Psoas muscle (tissue), 8 donors: ENCODE data around the gene GRIP1. TPM values are rescaled to one million over a fixed set of nuclear protein-coding genes. Genes with fewer than 3 reads are reported as not detected.

Experiments used
- ATAC-seq, 4 donors: fragments of 200-7000 bp; cut with Tn5 transposase; one replicate each; pipeline ENCODE4 v1.9.1; 2020; ENCODE audit warnings: moderate library complexity in 3 of 4, mild to moderate bottlenecking in 2 of 4
- DNase-seq, 2 donors: peaks; one replicate each; pipeline ENCODE4 v3.0.0-alpha.2; 2020
- H3K27ac ChIP-seq: fragments of 200-600 bp; one replicate; pipeline ENCODE4 v1.8.0; 2022
- H3K27me3 ChIP-seq, 3 donors: fragments of 200-600 bp in 1 of 3; one replicate each; pipeline versions ENCODE4 v1.6.1 to v1.8.0; 2013 to 2022; ENCODE audit warnings: low read length in 2 of 3, mild to moderate bottlenecking in 2 of 3, moderate library complexity in 1 of 3; ENCODE audit not compliant: insufficient read depth in 3 of 3
- H3K36me3 ChIP-seq, 2 donors: fragments of 200-600 bp in 1 of 2; one replicate each; pipeline versions ENCODE4 v1.6.1 to v1.8.0; 2013 to 2022; ENCODE audit warnings: low read depth in 1 of 2, mild to moderate bottlenecking in 1 of 2, moderate library complexity in 1 of 2; ENCODE audit not compliant: insufficient read depth in 1 of 2
- H3K4me1 ChIP-seq: fragments of 200-600 bp; one replicate; pipeline ENCODE4 v1.8.0; 2022
- H3K4me3 ChIP-seq: fragments of 200-600 bp; one replicate; pipeline ENCODE4 v1.8.0; 2022; ENCODE audit warnings: mild to moderate bottlenecking
- H3K9me3 ChIP-seq: fragments of 200-600 bp; one replicate; pipeline ENCODE4 v1.8.0; 2022
- CTCF ChIP-seq: fragments of 200-600 bp; IDR thresholded peaks from one replicate; pipeline ENCODE4 v1.8.0; 2022; ENCODE audit warnings: antibody characterized with exemption
- WGBS, 3 donors: extraction: QIAGEN DNeasy Blood & Tissue Kit; methylation state at CpG; one replicate each; pipeline versions ENCODE4 v1.1.6 to v1.1.7; 2013; 5-methylcytosine and 5-hydroxymethylcytosine counted together
- intact Hi-C, 2 donors: fragments of 100-400 bp; cut with DNase I; formaldehyde crosslinking; loops; one replicate each; pipeline versions ENCODE4 v1.11.0 to v1.14.2; 2022
- polyA plus RNA-seq, 3 donors: library from polyadenylated mRNA; stranded (reverse); fragments of 200-250 nt; gene quantifications; one replicate each; pipeline ENCODE4 v1.2.3, GENCODE V29; 2013
- total RNA-seq, 4 donors: library from RNA; stranded (reverse); fragmentation: NEBNext Ultra II Directional in 2 of 4; extraction: Animal tissue kit (Norgen Biotek cat#: 25700) in 2 of 4; gene quantifications; one replicate each; pipeline versions ENCODE4 v1.2.1 to v1.2.4, GENCODE V29; 2021 to 2023
- donor health status: healthy with polysubstance abuse.
- donor health status: DM: no; HTN: no; CAD: no; lungs with moderate emphysema.
- donor health status: Bipolar disorder and iron deficiency.
- donor health status: healthy.
- donor health status: DM: yes; HTN: yes; CAD: no.
- donor health status: DM: no; HTN: no; CAD: no.
- donor health status: DM: no; HTN: no; CAD: no.
- donor health status: DM: yes; HTN: yes; CAD: no.

GRIP1 gene
- total and polyA plus RNA-seq, 7 donors, result 0.05 to 4.1 (median 1.6) TPM

GRCh38 chr12:66637699-66638301 is 41.1 kb downstream of the GRIP1 start:
- H3K27ac ChIP-seq, result no peak overlapping the region
- ATAC-seq (no peak), DNase-seq (no peak)
- H3K36me3 ChIP-seq, result no peaks in the 10 kb centered on the region
- H3K9me3 ChIP-seq, result no peaks in the 10 kb centered on the region
- H3K4me1 ChIP-seq, result no peaks in the 10 kb centered on the region
- H3K27me3 ChIP-seq, result no peaks in the 10 kb centered on the region
- no peak overlapping the region for H3K4me3 ChIP-seq
- 72 to 74% (median 73%) methylated on average over 3 of the region's 3 CpGs for WGBS, 3 donors
- TF ChIP-seq CTCF, result no peak
- intact Hi-C loops, result no loop called here

- Histone ChIP-seq H3K36me3 (no peaks in the 10 kb centered on the region), H3K27ac (no peak overlapping the region), H3K27me3 (no peaks in the 10 kb centered on the region), H3K4me1 (no peaks in the 10 kb centered on the region), H3K9me3 (no peaks in the 10 kb centered on the region), H3K4me3 (no peak overlapping the region)
- 13 to 25% (median 24%) methylated on average over 3 of the region's 3 CpGs for WGBS, 3 donors
- no peak for TF ChIP-seq CTCF
- DNase-seq, result peak; percentile 47 to 68
- peak; percentile 83 to 99 (median 91) for ATAC-seq
- intact Hi-C loops, result no loop called here
These were observed 42.1 kb downstream of the GRIP1 start for GRCh38 chr12:66636771-66637170.

GRCh38 chr12:66633676-66634075 is 45.2 kb downstream of the GRIP1 start:
- H3K4me1 ChIP-seq, result no peaks in the 10 kb centered on the region
- no peak for TF ChIP-seq CTCF
- no peaks in the 10 kb centered on the region for H3K27me3 ChIP-seq
- intact Hi-C loops, result no loop called here
- WGBS, 3 donors, result 54 to 73% (median 61%) methylated on average over 1 of the region's 1 CpG
- no peak for DNase-seq
- H3K9me3 ChIP-seq, result no peaks in the 10 kb centered on the region
- peak in 1 of 4 donors; percentile 31 for ATAC-seq
- H3K27ac ChIP-seq, result no peak overlapping the region
- H3K4me3 ChIP-seq, result no peak overlapping the region
- no peaks in the 10 kb centered on the region for H3K36me3 ChIP-seq

GRCh38 chr12:66629138-66629870 is 49.6 kb downstream of the GRIP1 start:
- Histone ChIP-seq H3K4me1 (no peaks in the 10 kb centered on the region), H3K27ac (no peak overlapping the region), H3K9me3 (no peaks in the 10 kb centered on the region), H3K27me3 (no peaks in the 10 kb centered on the region), H3K36me3 (no peaks in the 10 kb centered on the region), H3K4me3 (no peak overlapping the region)
- DNase-seq (no peak), ATAC-seq (no peak)
- intact Hi-C loops, result no loop called here
- 64 to 66% (median 66%) methylated on average over 5 of the region's 5 CpGs for WGBS, 3 donors
- TF ChIP-seq CTCF, result no peak
